HG02623 (cell line): ENCODE results near the gene DLGAP5.
A peak's percentile ranks its signal among the peaks of the same experiment; 100 is the strongest.

Experiments
- ATAC-seq: cut with Tn5 transposase; IDR thresholded peaks from one replicate; pipeline ENCODE4 v1.9.1; 2021; ENCODE audit warnings: moderate library complexity; ENCODE audit not compliant: unreplicated experiment

DLGAP5 gene

GRCh38 chr14:55130196-55130550 lies 61.2 kb downstream of the DLGAP5 start:
- ATAC-seq, result no peak

- ATAC-seq, result peak; percentile 48
Measured at GRCh38 chr14:55129428-55130195, 61.8 kb downstream of the DLGAP5 start.

DNA sequence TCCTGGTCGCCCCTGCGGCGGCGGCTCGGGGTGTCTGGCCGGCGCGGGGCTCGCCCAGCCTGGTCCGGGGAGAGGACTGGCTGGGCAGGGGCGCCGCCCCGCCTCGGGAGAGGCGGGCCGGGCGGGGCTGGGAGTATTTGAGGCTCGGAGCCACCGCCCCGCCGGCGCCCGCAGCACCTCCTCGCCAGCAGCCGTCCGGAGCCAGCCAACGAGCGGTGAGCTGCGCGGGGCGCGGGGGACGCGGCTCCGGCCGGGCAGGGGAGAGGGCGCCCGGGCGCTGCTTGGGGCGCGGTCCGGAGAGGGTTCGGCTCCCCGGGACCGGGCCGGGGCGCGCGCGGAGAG lies 62.3 kb downstream of the DLGAP5 start, which contains the start of gene LGALS3:
Gene LGALS3, plus strand, starts transcription at position 167 of the 342 bp plus-strand sequence. CDS start 8,122 bp downstream, outside the sequence.
- ATAC-seq, result peak; percentile 73

- ATAC-seq, result no peak
Measured at GRCh38 chr14:55128386-55129085, 62.8 kb downstream of the DLGAP5 start.

- no peak for ATAC-seq
Measured at GRCh38 chr14:55127460-55127951, 63.9 kb downstream of the DLGAP5 start.

GRCh38 chr14:55126932-55127459 lies 64.4 kb downstream of the DLGAP5 start:
- no peak for ATAC-seq

DNA sequence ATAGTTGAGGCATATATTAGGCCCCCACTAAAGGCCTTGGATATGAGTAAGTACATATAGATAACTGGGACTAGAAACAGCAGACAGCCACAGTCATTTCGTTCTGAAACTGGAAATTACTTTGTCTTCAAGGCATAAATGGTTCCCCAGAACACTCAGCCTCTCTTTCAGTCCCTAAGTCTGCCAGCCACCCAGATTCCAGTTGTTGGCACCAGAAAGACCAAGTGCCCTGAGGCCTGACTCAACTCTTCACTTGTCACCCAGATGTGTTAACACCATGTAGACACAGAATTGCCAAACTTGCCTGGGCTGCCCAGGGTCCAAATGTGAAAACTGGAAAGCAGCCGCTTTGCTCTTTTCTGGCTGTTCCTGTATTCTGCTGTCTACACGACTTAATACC lies 65.4 kb downstream of the DLGAP5 start:
- ATAC-seq, result no peak

- ATAC-seq, result no peak
Measured at GRCh38 chr14:55125403-55125802, 66.0 kb downstream of the DLGAP5 start.

GRCh38 chr14:55124774-55125386 lies 66.5 kb downstream of the DLGAP5 start:
- no peak for ATAC-seq

GRCh38 chr14:55123852-55124639 lies 67.3 kb downstream of the DLGAP5 start:
- no peak for ATAC-seq

GRCh38 chr14:55123101-55123500 lies 68.3 kb downstream of the DLGAP5 start:
- no peak for ATAC-seq

- no peak for ATAC-seq
Measured at GRCh38 chr14:55122440-55122986, 68.9 kb downstream of the DLGAP5 start.

- ATAC-seq, result no peak
Measured at GRCh38 chr14:55121628-55122439, 69.6 kb downstream of the DLGAP5 start.

GRCh38 chr14:55120571-55121495 lies 70.6 kb downstream of the DLGAP5 start:
- ATAC-seq, result no peak

- no peak for ATAC-seq
Measured at GRCh38 chr14:55118761-55119160, 72.6 kb downstream of the DLGAP5 start.

- no peak for ATAC-seq
Measured at GRCh38 chr14:55117803-55118441, 73.5 kb downstream of the DLGAP5 start.

GRCh38 chr14:55116246-55117030 lies 74.9 kb downstream of the DLGAP5 start:
- ATAC-seq, result no peak
